NCI-H345 treated with DMSO at 0.1 percent for 48 hours (cell line): ENCODE measurements around the gene GRAMD2B.

Experiments used
- DNase-seq: peaks from one replicate; lab custom pipeline; 2025; ENCODE audit not compliant: unreplicated experiment; lab: John Stamatoyannopoulos, UW

The GRAMD2B gene

DNA sequence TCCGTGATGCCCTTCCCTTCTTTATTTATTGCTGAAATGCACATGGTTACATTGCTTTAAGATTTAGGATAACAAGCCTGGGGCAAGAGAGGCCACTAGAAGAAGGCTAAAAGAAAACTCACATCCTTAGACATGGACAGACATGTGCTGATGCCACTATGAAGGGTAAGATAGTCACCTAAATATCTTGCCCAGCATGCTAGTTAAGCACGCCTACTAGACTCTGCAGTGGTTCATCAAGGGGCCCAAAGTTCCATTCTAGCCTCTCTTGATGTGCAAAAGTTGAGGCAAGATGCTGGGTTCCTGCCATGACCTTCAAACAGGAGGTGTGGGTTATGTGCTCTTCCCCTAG lies 49.3 kb downstream of the GRAMD2B start:
- DNase-seq: no peak

DNA sequence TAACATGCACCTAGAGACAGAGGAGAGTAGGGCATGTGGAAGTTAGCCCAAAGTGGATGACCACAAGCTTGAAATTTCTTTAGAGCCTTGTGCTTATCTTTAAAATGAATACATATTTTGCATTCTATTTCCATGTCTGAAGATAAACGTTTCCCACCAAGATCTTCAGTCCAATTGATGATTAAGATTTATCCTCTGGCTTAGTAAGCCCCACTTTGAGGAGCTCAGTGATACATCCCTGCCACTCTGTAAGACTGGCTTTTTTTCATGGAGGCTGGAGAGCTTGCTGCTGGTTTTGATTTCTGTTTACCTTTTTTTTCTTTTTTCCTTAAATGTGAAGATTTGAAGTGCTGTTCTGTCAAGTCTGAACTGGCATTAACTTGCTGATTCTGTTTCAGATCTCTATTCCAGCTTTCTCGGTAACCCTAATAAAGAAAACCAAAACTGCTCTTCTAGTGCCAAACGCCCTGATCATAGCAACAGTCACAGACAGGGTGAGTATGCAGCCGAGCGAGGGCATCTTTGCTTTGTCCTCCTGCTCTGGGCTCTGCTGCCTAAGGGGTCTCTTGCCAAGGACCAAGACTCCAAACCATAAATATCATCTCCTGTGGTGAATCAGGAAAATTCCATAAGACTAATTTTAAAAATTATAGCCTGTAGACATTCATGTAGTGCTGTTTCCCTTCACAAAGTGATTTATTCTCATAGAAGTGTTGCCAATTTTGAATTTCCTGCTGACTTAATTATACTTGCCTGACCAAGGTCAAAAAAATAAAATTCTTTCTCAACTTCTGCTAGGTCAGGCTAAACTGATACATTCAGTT lies 54.3 kb downstream of the GRAMD2B start:
- DNase-seq: no peak

DNA sequence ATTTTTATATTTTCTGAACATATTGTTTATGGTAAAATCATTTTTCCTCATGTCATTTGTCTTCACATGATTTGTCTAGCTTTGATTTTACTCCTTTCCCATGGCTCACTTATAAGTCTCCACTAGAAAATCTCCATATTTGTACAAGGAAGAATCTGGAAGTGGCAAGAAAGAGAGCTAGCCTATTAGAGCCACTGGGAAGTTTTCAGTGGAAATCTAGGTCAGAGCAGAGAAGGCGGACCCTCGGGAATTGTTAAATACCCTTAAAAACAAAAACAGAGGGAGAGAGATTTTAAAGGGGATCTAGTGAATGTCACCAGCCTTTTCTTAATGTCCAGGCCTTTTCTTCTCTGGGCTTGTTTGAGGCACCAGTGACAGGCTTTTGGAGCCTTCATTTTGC lies 56.6 kb downstream of the GRAMD2B start:
- DNase-seq: no peak

- no peak for DNase-seq
Observed at GRCh38 chr5:126480824-126481223, 57.6 kb downstream of the GRAMD2B start.

DNA sequence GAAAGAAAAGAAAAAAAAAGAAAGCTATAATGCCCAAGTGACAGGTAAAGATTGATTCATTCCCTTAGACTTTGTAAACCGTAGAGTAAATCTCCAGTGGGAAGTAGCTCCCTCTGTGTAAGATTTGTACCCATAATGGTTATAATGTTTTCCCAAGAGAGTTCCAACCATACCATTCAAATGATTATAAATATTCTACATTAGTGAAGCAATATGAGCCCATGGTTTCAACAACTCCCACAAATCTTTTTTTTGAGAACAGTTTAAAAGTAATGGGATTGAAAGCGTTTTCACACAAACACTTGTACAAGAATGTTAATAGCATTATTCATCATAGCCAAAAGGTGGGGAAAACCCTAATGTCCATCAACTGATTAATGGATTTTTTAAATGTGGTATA lies 58.0 kb downstream of the GRAMD2B start:
- no peak for DNase-seq

- DNase-seq: no peak
Observed at GRCh38 chr5:126482591-126482990, 59.4 kb downstream of the GRAMD2B start.

DNA sequence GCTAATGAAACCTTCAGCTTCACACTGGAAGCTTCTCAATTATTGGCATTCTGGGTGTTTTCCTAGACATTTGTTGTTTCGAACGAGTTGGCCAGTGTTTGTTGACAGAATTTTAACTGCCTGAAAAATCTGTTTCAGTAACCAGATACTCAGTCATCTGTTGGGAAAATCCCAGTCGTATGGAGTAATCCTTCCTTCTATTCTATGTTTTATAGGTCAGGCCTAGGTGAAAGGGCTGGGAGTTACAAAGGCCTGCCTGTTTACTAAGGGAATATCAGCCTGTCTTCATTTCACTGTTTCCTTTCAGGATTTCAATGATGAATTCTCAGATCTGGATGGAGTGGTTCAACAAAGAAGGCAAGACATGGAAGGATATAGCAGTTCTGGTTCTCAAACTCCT lies 59.9 kb downstream of the GRAMD2B start:
- no peak for DNase-seq

DNA sequence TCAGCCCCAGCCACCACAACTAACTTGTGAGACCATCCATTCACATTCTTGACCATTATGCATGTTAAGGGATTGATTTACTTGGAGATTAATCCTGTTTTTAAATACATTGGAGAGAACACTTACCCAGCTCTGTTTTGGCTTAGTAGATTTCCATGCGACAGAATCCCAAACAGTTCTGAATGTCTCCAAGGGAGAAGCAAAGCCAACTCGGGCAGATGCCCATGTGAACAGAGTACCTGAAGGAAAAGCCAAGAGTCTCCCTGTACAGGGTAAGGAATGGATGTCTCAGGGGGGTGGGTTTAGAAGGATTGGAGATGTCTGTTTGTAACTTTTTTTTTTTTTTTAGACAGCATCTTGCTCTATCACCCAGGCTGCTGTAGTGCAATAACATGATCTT lies 61.0 kb downstream of the GRAMD2B start:
- DNase-seq: no peak

DNA sequence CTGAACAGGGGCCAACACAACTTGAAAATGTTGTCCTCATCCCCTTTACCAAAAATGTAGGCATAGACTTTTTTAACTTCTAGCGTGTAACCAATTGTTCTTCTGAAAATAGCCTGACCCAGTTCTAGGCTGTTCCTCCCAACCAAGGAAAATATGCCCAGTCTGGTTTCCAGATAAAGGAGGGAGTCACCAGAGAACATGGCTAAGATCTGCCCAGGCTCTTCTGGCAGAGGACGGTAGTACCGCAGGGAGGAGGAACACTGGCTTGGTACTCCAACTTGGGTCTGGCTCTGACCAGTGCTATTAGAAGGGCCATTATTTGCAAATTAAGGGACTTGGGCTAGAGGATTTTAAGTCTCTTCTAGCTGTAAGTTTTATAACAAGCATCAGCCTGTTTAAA lies 63.1 kb downstream of the GRAMD2B start:
- DNase-seq: no peak

DNA sequence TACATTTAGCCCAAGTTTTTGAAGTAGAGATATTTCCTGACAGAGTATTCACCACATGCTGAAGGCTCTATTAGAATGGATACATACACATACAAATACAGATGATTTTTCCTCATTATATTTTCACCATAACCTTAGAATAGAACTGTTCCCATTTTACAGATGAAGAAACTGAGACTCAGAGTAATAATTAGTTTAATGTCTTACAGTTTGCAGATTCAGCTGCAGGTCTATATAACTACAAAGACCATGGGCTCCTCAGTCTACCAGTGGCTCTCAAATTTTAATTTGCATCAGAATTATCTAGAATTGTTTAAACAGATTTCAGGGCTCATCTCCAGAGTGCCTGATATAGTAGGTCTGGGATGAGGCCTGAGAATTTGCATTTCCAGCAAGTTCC lies 64.4 kb downstream of the GRAMD2B start:
- DNase-seq: no peak

- DNase-seq: no peak
Observed at GRCh38 chr5:126488443-126489065, 65.3 kb downstream of the GRAMD2B start.

- no peak for DNase-seq
Observed at GRCh38 chr5:126490167-126490940, 67.1 kb downstream of the GRAMD2B start.

DNA sequence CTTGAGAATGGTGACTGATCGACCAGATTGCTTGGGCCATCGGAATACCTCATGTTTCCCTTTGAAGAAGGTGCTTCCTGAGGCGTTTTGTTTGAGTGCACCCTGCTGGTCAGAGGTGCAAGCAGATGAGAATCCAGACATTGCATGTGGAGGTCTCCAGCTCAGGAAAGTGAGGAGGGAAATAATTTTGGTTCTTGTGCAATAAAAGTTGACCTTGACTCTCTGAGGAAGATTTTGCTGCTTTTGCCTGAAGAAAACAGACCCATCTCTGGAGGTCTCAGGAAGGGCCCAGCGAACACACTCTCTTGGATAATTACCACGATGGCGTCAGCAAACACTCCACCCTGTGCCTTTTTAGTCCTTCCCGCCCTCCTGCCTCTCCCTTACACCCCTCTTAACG lies 69.7 kb downstream of the GRAMD2B start:
- no peak for DNase-seq

DNA sequence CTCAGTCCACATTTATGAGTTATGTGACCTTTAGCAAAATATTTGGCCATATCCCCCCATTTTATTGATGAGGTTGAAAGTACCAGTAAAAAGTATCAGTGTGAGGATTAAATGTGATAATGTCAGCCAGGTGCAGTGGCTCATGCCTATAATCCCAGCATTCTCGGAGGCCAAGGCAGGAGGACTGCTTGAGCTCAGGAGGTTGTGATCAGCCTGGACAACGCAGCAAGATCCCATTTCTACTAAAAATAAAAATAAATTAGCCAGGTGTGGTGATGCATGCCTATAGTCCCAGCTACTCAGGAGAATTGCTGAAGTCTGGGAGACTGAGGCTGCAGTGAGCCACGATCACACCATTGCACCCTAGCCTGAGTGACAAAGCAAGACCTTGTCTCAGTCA lies 71.2 kb downstream of the GRAMD2B start:
- DNase-seq: no peak

DNA sequence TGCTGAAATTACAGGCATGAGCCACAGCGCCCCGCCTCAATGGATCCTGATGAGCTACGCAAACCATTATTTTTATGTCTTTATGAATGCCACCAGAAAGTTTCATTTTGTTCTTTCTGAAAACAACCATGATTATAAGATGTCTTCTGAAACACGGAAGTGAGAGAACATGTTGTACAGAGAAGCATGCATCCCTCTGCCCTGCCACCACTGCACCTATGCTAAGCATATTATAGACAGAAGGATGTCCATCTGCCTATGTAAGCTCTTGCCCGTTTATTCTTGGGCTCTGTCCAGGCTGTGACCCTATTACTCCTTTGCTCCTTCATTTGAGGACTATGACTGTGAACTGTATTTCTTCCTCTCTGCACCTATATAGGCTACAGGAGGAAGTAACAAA lies 74.3 kb downstream of the GRAMD2B start:
- DNase-seq: no peak

GRCh38 chr5:126499278-126499677 lies 76.1 kb downstream of the GRAMD2B start:
- DNase-seq: no peak

DNA sequence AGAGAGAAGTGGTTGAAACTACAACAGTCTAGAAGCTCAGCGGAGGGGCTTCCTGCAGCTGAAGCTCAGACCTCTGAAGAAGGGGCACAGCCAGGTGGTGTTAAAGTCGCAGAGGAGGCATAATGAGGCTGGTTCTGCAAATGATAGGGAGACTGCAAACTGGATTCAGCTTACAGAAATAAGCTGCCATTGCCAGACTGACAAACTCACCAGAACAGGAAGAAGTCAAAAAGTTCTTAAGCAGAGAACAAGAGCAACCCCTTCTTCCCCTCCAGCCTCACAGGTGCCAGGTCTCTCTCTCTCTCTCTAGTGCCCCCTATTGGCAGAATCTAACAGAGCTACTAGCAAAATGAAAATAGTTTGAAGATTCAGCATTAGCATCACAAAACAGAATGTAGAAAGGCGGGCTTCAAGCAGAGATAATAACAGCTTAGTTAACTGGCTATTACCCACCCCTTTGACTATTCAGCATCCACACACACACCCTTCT lies 76.7 kb downstream of the GRAMD2B start:
- DNase-seq: no peak

DNA sequence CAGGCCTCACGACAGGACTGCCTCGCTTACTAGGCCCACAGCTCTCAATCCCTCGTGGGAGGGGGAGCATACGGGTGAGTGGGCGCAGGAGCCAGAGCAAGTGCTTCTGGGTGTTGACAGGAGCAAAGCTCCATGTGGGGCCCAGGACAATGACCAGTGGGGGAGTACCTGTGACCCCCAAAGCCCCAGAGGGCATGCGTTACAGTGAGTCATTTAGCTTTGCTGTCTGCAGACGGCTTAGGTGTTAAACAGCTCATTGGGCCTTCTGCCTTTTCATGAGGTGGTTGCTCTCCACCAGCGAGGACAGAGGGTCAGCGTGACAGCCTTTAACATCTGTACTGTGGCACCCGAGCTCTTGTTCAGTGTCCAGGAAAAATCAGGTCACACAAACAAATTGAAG lies 78.2 kb downstream of the GRAMD2B start:
- DNase-seq: no peak

- DNase-seq: no peak
Observed at GRCh38 chr5:126503602-126504104, 80.4 kb downstream of the GRAMD2B start.

DNA sequence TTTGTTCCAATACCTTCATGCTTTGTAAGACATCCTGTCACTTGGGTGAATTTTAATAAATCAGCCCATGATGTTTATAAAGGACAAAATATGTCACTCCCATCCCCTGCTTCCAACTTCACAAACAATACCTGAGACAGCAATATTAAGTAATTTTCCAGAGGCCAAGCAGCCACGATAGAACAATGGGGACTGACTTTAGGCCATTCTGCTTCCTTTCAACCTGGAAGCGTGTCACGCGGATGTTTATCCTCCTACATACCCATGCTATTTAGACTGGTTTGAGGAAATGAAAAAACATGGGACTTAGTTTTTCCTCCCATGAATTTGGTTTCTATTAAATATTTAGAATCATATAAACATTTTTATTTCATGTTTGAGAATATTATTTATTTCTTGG lies 82.9 kb downstream of the GRAMD2B start:
- no peak for DNase-seq

GRCh38 chr5:126508251-126508961 lies 85.2 kb downstream of the GRAMD2B start:
- no peak for DNase-seq
